Measurements from ENCODE around the gene GRIK3.

The GRIK3 gene

DNA sequence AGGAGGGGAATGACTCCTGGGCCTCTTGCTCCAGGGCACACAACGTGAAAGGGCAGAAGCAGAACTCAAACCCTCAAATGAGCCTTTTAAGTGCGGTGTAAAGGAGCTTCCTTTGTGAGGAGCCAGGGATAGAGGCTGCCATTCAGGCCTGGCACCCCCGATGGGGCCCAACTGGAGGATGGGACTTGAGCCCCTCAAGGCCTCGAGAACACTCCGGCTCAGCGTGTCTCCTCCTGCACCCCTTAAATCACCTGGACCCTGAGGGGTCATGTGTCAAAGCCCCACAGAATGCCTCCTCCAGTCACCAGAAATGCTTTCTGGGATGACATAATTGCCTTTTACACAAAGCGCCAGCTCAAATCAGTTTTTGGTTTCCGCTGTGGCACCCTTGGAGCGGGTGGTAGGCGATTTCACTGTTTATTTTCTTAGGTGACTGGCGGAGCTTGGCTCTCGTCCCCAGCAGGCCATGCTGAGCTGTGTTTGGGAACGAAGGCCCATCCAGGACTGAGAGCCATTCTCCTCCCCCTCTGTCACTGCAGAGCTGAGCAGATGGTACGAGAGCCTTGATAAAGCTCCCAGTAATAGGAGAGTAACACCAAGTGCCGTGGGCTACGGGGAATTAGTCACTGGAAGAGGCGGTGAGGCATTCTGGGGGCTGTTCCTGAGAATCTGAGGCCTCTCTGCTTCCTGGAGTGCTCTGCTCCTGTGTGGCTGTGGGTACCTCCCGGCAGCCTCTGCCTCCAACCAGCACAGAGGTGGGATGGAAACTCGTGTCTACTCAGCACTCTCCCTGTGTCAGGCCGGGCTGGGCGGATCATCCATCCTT, 163.0 kb downstream of the GRIK3 start:
- DNase-seq: no peak

DNA sequence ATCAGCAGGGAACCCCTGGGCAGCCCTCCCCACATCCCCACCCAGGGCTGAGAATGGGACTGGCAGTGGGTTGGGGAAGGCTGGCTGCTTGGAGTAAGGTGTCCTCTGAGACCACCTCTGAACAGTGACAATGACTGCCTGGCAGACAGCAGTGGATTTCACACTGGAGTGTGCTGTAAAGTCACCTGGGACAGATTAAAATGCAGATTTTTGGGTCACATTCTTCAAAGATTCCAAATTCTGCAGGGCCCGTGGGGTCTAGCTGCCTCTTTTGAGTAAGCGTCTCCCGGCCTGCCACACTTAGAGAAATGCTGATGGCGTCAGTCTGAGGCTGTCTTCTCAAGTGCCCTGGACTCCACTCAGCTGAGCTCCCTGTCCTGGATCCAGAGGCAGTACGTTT, 164.5 kb downstream of the GRIK3 start:
- DNase-seq: no peak

DNA sequence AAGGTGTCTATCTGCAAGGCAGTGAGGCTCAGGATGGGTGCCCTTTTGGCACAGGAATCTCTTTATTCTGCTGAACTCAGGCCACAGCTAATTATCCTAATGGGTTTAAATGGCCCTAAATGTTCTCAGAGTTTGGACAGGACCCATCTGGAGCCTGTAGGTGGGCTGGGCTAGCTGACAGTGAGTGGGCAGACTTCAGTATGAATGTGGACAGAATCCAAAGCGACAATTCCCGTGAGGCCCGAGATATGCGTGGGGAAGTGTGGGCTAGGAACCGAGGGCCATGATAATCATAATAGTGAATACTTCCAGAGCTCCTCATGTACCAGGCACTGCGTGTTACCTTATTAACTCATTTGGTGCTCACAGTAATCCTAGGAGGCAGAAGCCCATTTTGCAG, 165.3 kb downstream of the GRIK3 start:
- no peak for DNase-seq

DNA sequence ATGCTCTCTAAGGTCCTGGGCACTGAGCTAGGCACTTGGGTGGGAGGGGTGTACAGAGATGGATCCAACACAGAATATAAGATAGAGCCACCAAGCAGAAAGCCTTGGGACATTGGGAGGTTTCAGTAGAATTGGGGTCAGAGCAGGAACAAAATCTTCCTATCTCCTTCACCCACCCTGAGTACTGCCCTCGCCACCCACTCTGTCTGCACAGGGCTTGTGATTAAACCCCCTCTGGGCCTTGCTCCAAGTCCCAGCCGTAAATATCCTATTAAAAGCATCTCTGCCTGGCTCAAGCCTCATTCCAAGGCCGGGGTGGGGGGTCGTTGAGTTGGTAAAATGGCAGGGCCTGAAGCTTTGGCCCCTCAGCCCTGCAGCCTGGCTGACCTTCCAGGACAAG, 166.7 kb downstream of the GRIK3 start:
- DNase-seq: no peak

DNA sequence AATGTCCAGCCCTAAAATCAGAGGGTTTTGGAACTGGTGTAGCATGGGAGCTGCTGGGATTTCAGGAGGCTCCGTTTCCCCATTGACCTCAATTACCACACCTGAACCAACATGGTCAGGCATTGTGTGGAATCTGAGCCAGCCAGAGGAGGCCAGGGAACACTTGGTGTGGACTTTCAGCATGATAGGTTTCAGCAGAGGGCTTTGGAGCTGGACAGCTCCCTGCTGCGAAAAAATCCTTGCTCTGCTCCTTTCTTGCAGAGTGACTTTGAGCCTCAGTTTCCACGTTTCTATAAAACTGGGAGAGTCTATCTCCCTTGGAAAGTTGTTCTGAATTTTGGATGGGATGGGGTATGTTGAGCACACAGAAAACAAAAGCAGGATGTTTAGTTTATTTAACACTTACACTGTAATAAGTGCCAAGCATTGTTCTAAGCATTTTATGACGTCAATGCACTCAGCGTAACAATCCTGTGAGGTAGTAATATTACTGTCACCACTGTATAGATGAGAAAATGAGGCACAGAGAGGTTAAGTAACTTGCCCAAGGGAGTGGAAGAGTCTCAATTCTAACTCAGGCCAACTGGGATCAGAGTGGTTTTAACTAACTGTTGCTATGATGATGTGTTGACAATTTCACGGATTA, 168.0 kb downstream of the GRIK3 start:
- DNase-seq: no peak

DNA sequence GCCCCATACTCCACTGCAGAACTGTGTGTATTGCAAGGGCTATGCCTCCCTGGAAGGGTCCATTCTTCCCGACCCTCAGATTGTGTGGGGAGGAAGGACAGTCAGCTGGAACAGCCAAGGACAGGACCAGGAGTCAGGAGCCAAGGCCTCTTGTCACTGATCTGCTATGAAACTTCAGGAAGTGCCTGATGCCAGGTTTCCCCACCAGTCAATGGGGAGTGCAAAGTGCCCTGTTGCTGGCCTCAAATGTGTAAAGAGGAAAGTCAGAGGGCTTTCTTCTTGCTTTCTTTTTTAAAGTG, 168.8 kb downstream of the GRIK3 start:
- DNase-seq: no peak

DNA sequence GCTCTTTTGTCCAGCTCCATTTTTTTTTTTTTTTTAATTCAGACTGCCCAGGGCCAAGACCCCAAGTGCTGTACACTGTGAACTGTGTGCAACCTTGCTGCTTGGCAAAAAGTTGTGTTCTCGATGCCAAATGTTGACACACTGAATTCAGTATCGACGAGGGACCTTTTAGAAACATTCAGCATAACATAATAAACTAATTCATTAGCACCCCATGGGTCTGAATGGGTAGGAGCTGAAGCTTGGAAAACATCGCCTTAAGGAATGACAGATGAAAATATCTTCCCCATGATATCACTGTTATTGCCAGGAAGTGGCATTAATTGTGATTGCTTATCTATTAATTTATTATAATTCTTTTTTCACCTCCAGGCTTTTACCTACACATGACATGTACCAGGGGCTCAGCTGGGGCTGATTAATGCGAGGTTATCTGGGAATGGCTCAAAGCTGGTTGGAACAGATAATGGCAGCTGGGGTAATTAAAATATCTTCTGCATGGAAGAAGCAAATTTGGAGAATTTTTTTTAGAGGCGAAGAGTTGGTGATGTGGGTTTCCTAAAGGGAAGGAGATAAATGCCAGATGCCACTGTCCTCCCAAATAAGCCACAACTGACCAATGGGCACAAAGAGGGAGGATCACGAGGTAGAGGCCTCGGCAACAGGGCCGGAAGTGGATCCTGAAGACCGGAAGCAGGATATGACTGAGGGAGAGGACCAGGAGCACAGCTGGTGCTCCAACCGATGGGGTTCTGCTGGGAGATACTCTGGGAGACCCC, 169.3 kb downstream of the GRIK3 start:
- no peak for DNase-seq

DNA sequence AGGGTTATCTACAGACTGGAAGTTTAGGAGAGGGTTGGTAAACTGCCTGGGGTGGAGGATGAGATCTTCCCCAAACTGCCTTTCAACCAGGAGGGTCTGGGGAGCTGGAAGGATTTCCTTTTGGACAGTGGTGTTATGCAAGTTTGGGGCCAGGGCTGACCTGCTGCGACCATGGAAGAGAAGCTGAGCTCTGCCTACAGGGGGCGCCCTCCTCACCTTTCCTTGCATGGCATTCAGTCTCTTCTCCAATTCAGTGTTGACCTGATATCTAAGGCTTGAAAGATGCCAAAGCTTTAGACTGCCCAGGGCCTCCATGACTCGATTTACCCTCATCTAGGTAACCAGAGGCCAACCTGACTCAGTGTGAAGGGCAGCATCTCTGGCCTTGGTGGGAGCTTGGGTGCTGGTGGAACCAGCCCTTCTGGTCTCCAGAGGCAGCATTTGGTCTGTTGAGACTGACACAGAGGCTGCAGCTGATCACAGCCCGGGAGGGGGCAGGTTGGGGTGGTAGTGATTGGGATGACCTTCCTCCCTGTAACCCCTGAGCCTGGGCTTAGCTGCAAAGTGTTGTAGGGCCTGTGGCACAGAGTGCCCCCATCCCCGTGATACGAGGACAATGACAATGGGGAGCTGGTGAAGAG, 170.0 kb downstream of the GRIK3 start:
- peak; percentile 2 to 16 for DNase-seq

DNA sequence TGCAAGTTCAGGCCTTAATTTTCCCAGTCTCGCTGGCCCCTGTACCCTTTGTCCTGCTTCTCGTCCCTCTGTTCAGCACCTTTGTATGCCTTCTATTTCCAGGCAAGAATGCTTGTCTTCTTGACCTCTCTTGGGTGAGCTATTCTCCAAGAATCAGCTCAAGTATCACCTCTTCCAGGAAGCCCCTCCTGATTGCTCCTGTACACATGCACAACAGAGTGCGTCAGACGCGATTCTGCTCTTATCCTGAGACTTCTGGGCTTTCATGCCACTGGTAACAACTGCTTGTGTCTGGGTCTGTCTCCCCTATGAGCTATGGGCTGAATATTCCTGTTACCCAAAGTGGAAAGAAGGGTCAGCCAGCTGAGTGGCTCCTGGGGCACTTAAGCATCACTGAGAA, 170.8 kb downstream of the GRIK3 start:
- no peak for DNase-seq

DNA sequence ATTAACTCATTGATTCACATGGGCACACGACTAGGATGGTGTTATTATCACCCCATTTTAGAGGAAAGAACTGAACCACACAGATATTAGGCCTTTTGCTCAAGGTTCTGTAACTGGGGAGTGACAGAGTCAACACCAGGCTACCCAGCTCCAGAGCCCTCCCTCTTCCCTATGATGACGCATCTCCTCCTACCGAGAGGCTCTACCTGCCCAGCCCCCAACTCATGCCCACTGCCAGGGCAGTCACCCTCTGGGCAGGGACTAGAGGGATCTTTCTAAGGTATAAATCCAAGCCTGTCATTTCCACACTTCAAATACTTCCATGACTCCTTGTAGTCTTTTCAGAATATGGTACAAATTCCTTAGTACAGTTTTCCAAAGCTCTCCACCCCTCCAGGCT, 171.3 kb downstream of the GRIK3 start:
- DNase-seq: no peak

DNA sequence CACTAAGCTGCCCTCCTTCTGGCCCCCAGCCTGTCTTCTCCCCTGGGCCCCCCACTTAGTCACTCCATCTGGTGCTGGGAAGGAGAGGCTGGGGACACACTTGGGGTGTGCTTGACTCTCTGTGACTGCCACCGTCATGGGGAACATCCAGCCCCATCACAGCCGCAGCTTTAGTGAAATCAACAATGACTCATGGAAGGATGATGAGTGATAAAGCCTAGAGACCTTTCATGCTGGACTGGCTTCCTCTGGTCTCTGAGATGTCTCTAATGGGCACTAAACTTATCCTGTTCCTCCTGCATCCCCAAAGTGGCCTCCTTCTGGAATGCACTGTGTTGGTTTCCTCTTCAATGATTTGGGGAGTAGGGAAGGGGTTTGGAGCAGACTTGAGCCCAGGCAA, 172.9 kb downstream of the GRIK3 start:
- DNase-seq: no peak

DNA sequence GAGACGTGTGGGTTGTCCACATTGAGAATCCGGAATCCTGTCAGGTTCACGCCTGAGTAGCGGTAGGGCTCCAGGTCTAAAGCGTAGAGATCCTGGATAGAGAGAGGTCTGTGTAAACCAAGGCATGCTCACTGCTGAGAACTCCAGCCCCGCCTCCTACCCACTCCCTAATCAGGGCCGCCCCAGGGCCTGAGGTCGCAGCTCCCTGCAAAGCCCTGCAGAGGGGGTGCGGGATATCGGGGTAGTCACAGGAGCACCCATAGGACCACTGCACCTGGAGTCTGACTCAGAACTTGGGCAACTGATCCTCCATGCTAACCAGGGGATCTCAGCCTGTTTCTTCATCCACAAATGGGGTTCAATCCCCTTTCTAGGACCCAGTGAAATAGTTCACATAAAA, 174.4 kb downstream of the GRIK3 start:
- DNase-seq: no peak

DNA sequence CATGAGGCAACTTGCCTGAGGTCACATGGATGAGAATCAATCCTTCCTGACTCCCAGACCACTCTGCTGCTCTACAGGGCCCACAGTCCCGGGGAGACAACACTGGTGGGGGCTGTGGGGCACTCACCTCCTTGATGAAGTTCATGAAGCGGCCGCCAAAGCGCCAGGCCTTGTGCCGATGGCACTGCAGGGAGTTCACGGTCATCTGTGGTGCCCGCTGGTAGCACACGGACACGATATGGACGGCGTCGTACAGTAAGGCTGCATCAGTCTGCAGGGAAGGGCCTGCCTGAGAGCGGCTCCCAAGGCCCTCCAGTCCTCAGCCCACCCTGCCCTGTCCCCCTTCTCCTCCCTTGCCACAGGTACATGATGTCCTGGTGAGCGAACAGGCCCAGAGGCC, 175.3 kb downstream of the GRIK3 start:
- no peak for DNase-seq

DNA sequence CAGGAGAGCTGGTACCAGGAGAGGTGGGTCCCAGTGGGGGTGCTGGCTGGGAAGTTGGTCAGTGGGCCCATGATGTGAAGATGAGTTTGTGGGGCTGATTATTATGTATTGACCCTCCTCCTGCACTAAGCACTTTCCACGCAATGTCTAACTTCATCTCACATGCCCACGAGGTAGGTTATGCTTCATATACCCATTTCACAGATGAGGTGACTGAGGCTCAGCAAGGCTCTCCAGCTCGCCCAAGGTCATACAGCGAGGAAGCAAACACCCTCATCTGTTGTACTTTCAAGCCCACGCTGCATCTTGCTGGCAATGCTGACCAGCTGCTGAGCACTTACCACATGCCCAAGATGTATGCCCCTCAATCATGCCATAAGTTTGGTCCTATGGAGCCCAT, 175.8 kb downstream of the GRIK3 start:
- DNase-seq: no peak

DNA sequence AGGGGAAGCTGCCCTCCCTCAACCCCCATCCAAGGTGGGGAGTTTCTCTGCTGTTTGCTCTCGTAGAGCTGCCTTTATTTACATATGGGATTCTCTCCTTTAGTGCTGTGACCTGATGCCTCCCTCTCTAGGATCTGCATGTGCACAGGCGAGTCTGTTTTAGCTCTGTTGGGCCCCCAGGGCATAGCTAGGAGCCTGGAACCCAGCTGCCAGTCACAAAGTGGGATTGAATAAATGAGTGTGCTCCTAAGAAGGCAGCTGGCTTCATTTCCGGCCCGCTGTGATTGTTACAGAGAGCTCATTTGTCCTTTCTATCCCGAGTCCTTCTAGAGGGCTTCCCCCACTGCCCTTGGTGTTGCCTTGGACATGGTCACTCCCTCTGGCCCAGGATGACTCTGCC, 176.6 kb downstream of the GRIK3 start:
- no peak for DNase-seq

DNA sequence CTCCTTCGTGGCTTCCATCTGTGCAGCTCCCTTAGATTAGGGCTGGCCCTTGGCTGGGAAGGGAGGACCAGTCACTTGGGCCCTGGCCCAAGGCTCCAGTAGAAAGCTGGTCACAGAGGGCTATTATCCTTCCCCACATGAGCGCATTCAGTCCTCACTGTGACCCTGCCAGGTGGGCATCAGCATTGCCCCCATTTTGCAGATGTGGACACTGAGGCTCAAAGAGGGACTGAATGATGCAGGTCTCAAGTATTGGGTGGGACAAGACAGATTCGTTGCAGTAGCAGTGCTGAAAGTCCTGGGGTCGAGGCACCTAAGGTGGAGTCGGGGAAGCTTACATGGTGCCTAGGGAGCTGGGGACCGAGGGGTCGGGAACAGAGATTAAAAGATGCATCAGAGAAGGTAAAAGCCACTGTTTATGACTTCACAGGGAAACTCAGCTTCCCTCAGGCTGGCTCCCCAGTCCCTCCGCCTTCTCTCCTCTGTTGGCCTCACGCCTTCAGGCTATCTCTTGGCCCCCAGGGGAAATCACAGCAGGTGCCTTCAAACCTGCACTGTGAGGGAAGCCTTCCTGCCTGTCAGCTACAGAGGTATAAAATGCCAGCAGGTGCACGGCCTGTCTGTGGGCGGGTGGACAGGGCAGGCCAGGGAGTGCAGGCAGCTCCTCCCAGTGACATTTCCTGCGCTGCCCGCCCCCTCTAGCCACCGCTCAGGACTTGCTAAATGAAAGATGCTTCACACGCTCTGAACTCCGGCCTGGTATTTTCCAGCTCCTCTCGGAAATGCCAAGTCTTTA, 178.4 kb downstream of the GRIK3 start:
- no peak for DNase-seq

DNA sequence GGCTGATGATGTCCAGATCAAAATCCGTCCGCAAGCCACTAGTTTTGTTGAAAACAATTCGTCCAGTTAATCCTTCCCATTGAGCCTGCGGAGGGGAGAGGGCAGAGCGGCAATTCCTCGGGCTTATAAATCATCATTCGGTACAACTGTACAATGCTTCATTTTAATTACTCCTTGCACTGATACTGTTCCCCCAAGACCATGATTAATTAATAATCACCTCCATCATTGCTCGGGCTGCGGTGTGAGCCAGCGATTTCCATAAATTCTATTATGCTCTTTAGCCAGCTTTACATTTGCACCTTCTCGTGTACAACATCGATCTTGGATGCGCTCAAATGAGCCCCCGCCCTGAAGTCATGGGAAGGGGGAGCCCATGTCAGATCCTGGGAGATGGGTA, 180.7 kb downstream of the GRIK3 start:
- no peak for DNase-seq

DNA sequence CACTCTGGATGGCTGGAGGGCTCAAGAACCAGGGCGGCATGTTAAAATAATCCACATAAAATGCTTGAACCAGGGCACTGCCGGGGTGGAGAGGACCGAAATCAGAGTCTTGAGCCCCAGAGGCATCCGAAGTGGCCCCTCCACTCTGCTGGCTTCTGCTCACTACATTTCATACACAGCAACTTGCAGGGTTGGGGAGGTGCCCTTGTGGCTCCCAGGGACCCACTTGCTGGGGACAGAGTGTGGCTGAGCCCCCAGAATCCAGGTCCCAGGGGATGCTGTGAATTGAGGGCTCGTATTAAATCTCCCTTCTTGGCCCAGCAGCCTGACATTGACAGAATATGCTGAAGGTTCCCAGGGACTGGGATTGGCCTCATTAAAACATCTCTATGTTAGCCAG, 181.7 kb downstream of the GRIK3 start:
- DNase-seq: no peak

DNA sequence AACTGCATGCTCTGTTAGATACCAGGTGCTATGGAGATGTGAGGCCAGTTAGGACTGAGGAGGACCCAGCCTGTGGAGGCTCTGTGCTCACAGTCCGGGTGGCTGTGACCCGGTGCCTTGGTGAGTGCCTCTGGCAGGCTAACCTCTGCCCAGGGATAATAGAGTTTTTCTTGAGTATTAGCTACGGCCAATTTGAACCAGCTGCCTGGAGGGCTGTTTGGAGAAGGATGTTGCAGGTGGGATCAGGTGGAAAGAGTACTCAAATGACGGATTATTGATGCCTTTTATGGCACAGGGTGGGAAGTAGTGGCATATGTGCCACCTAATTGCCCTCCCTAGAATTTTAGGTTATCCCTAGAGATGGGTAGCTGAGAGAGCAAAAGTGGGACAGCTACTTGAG, 182.7 kb downstream of the GRIK3 start:
- no peak for DNase-seq

DNA sequence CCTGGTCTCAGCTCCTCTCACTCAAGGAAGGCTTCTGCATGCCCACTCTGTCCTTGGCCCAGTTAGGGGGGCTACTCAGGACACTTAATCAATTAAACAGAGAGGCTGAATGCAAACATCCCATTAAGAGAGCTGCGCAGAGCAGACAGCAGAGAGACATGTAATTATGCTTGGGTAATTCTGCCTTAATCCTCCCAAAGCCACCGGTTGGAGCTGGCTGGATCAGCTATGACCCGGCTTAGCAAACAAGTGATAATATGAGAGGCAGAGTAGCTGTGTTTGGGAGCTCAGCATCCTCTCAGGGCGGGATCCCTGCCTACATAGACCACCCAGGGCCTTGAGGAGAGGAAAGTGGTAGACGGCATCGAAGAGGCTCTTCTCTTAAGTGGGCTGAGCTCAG, 183.2 kb downstream of the GRIK3 start:
- no peak for DNase-seq

DNA sequence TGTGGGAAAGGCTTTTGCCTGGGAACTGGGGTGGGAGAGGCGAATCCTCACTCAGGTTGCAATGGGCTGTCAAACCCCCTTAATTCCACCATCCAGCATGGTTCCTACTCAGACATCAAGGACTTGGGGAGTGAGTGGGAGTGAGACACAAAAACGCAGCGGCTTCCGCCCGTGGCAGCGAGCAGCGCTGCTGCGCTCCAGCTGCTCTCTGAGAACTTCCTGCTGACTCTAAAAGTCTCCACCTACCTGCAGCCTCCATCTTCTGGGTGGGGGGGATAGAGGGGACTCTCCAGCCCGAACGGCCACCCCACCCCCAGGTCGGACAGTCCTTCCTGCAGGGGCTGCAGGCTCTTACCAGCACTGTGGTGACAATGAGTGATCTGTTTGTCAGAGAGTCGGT, 184.4 kb downstream of the GRIK3 start:
- DNase-seq: no peak

DNA sequence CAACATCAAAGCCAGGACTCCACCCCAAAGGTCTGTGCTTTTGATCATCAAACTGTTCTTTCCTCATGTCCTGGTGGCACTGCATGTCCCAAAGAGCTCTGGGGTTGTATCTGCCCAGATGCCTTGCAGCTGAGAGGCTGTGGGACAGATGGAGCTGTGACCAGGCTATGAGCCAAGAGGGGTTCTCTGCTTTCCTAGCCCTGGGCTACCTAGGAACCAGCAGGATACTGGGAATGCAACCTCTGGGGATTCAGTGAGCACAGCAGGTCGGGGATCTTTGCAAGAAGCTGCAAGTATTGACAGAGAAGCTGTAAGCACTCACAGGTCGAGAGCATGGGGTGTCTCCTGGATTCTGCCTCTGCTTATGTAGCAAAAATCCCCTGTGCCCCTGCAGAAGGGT, 186.6 kb downstream of the GRIK3 start:
- DNase-seq: no peak

DNA sequence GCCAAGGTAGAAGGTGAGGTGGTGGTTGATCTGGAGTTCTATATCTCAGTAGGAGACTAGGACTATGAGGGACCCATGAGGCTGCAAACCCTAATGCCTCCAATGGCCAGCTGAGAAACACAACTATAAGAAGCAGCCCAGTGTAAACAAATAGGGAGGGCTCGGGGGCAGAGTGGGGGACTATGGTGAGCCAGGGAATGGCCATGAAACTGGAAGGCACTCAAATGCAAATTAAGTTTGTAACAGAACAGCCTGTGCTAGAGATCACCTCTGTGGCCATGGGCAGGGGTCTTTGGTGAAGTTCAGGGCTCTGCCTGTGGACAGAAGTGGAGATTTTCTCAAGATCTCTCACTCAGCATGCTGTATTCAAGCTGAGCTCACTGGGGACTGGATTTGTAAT, 187.1 kb downstream of the GRIK3 start:
- no peak for DNase-seq

Data from AML-193 (cell line).